ENCODE results near the gene SARS2. TPM values are rescaled to one million over a fixed set of nuclear protein-coding genes. Genes with fewer than 3 reads are reported as not detected.
"Not testable (repeated sequence)": the region's sequence is repeated elsewhere in the genome, so short reads cannot be mapped to it uniquely, and the experiment has no call there.

Gene SARS2
- total RNA-seq, 2 experiments from 2014 or later = 33.4 to 37.9 TPM

GRCh38 chr19:38877781-38878574, 52.6 kb downstream of the SARS2 start, which contains the start of gene RINL:
Gene RINL, minus strand, starts transcription at chr19:38878275. Its CDS starts 1,533 bp downstream, at chr19:38876742.
- CTCF ChIA-PET = interaction anchor here (0.5 to 6.0 kb wide), 8 partner anchors 8 to 516 kb away, joined by 3 to 30 read pairs (median 4); partner anchors contain the start of genes MRPS12 and SARS2
- peaks cover 20% of the 10 kb centered on the region for H3K36me3 Mint-ChIP-seq (ENCODE audit: low read depth)
- DNase-seq = peak; percentile 80
- H3K9me3 Mint-ChIP-seq = no peaks in the 10 kb centered on the region
- peaks cover 41% of the 10 kb centered on the region for H3K4me1 Mint-ChIP-seq
- peak within 1 kb of the TSS; percentile 94 for H3K4me3 Mint-ChIP-seq
- H3K27me3 Mint-ChIP-seq = no peaks in the 10 kb centered on the region
- H3K27ac Mint-ChIP-seq = peak within 1 kb of the TSS; percentile 98
- POLR2A ChIA-PET = no interaction called here

GRCh38 chr19:38875656-38876395, 54.7 kb downstream of the SARS2 start:
- ChIA-PET CTCF (interaction anchor here (0.5 to 4.5 kb wide), 4 partner anchors 10 to 222 kb away, joined by 3 to 30 read pairs (median 4); no protein-coding TSS in a partner anchor), POLR2A (interaction anchor here (0.7 kb wide), 1 partner anchor 14 kb away, joined by 3 read pairs; no protein-coding TSS in a partner anchor)
- no peak for DNase-seq
- peaks cover 49% of the 10 kb centered on the region for H3K4me1 Mint-ChIP-seq
- H3K36me3 Mint-ChIP-seq (ENCODE audit: low read depth) = peaks cover 17% of the 10 kb centered on the region
- no peak overlapping the region for H3K4me3 Mint-ChIP-seq
- no peaks in the 10 kb centered on the region for H3K27me3 Mint-ChIP-seq
- H3K9me3 Mint-ChIP-seq = no peaks in the 10 kb centered on the region
- H3K27ac Mint-ChIP-seq = peak overlapping the region; percentile 98

- ChIA-PET POLR2A (interaction anchor here (0.5 kb wide), 1 partner anchor 60 kb away, joined by 3 read pairs; no protein-coding TSS in a partner anchor), CTCF (interaction anchor here (2.4 kb wide), 1 partner anchor 13 kb away, joined by 10 read pairs; no protein-coding TSS in a partner anchor)
- peaks cover 30% of the 10 kb centered on the region for H3K36me3 Mint-ChIP-seq (ENCODE audit: low read depth)
- not testable (repeated sequence) for DNase-seq, H3K9me3 Mint-ChIP-seq, H3K4me3 Mint-ChIP-seq, H3K27me3 Mint-ChIP-seq
- peaks cover 59% of the 10 kb centered on the region for H3K4me1 Mint-ChIP-seq
- peak overlapping the region; percentile 39 for H3K27ac Mint-ChIP-seq
Measured at GRCh38 chr19:38873400-38873799, 57.2 kb downstream of the SARS2 start.

- no peaks in the 10 kb centered on the region for H3K27me3 Mint-ChIP-seq
- peaks cover 47% of the 10 kb centered on the region for H3K4me1 Mint-ChIP-seq
- H3K36me3 Mint-ChIP-seq (ENCODE audit: low read depth) = peaks cover 36% of the 10 kb centered on the region
- peak overlapping the region; percentile 86 for H3K27ac Mint-ChIP-seq
- no peaks in the 10 kb centered on the region for H3K9me3 Mint-ChIP-seq
- DNase-seq = no peak
- CTCF ChIA-PET = interaction anchor here (0.9 to 2.3 kb wide), 8 partner anchors 9 to 468 kb away, joined by 3 to 28 read pairs (median 4); partner anchors contain the start of genes FAM98C and RINL
- H3K4me3 Mint-ChIP-seq = peak overlapping the region; percentile 84
- POLR2A ChIA-PET = no interaction called here
Measured at GRCh38 chr19:38870612-38871011, 60.0 kb downstream of the SARS2 start.

GRCh38 chr19:38869836-38870607, 60.5 kb downstream of the SARS2 start:
- H3K36me3 Mint-ChIP-seq (ENCODE audit: low read depth) = peaks cover 41% of the 10 kb centered on the region
- no peaks in the 10 kb centered on the region for H3K27me3 Mint-ChIP-seq
- peaks cover 4% of the 10 kb centered on the region for H3K9me3 Mint-ChIP-seq
- POLR2A ChIA-PET = no interaction called here
- CTCF ChIA-PET = interaction anchor here (0.6 to 2.3 kb wide), 15 partner anchors 10 to 467 kb away, joined by 3 to 28 read pairs (median 4); partner anchors contain the start of genes FAM98C, HNRNPL and RINL
- peak overlapping the region; percentile 86 for H3K27ac Mint-ChIP-seq
- peak overlapping the region; percentile 84 for H3K4me3 Mint-ChIP-seq
- peak; percentile 91 for DNase-seq
- peaks cover 51% of the 10 kb centered on the region for H3K4me1 Mint-ChIP-seq

- H3K9me3 Mint-ChIP-seq = peaks cover 11% of the 10 kb centered on the region
- peak overlapping the region; percentile 84 for H3K4me3 Mint-ChIP-seq
- H3K27me3 Mint-ChIP-seq = no peaks in the 10 kb centered on the region
- H3K4me1 Mint-ChIP-seq = peaks cover 59% of the 10 kb centered on the region
- ChIA-PET CTCF (interaction anchor here (0.6 to 2.3 kb wide), 13 partner anchors 10 to 235 kb away, joined by 3 to 28 read pairs (median 4); partner anchors contain the start of genes HNRNPL and RINL), POLR2A (interaction anchor here (0.7 to 1.0 kb wide), 2 partner anchors 20 to 37 kb away, joined by 4 to 8 read pairs; no protein-coding TSS in a partner anchor)
- DNase-seq = peak; percentile 43
- peaks cover 48% of the 10 kb centered on the region for H3K36me3 Mint-ChIP-seq (ENCODE audit: low read depth)
- peak overlapping the region; percentile 86 for H3K27ac Mint-ChIP-seq
Measured at GRCh38 chr19:38869160-38869835, 61.3 kb downstream of the SARS2 start.

- Mint-ChIP-seq H3K36me3 (ENCODE audit: low read depth) (peaks cover 50% of the 10 kb centered on the region), H3K9me3 (peaks cover 12% of the 10 kb centered on the region), H3K27ac (peak overlapping the region; percentile 86), H3K27me3 (no peaks in the 10 kb centered on the region), H3K4me3 (peak overlapping the region; percentile 84), H3K4me1 (peaks cover 60% of the 10 kb centered on the region)
- ChIA-PET POLR2A (interaction anchor here (0.7 to 1.0 kb wide), 3 partner anchors 19 to 42 kb away, joined by 4 to 8 read pairs (median 5); no protein-coding TSS in a partner anchor), CTCF (interaction anchor here (0.9 to 2.3 kb wide), 9 partner anchors 10 to 234 kb away, joined by 3 to 28 read pairs (median 4); partner anchors contain the start of genes HNRNPL and RINL)
- no peak for DNase-seq
Measured at GRCh38 chr19:38868551-38868950, 62.0 kb downstream of the SARS2 start.

GRCh38 chr19:38867171-38867780, 63.3 kb downstream of the SARS2 start:
- Mint-ChIP-seq H3K4me1 (peaks cover 65% of the 10 kb centered on the region), H3K9me3 (peaks cover 12% of the 10 kb centered on the region), H3K36me3 (ENCODE audit: low read depth) (peaks cover 45% of the 10 kb centered on the region), H3K27ac (no peak overlapping the region), H3K4me3 (no peak overlapping the region), H3K27me3 (no peaks in the 10 kb centered on the region)
- CTCF ChIA-PET = interaction anchor here (0.8 to 1.8 kb wide), 3 partner anchors 9 to 98 kb away, joined by 3 to 9 read pairs (median 4); no protein-coding TSS in a partner anchor
- no peak for DNase-seq
- POLR2A ChIA-PET = no interaction called here

Other genes with a start within 250 kb of the SARS2 start
- gene CAPN12, start 186.3 kb downstream of the SARS2 start, total RNA-seq = 1 to 10 TPM; 3.5 to 3.7 TPM
- not detected for gene LGALS7, start 157.2 kb downstream of the SARS2 start, total RNA-seq
- gene LGALS7B, start 141.6 kb downstream of the SARS2 start, total RNA-seq = not detected
- gene LGALS4, start 117.8 kb downstream of the SARS2 start, total RNA-seq = 1 to 10 TPM; 2.1 to 2.3 TPM
- gene ECH1, start 99.0 kb downstream of the SARS2 start, total RNA-seq = 100 to 1,000 TPM; 143 to 144 TPM
- gene HNRNPL, start 80.8 kb downstream of the SARS2 start, total RNA-seq = 100 to 1,000 TPM; 517 to 535 TPM
- 10 to 100 TPM; 65.0 to 66.9 TPM for gene RINL, start 52.5 kb downstream of the SARS2 start, total RNA-seq
- gene SIRT2, start 31.1 kb downstream of the SARS2 start, total RNA-seq = 10 to 100 TPM; 45.2 to 47.1 TPM
- 10 to 100 TPM; 31.6 to 32.2 TPM for gene NFKBIB, start 30.8 kb downstream of the SARS2 start, total RNA-seq
- gene CCER2, start 18.6 kb downstream of the SARS2 start, total RNA-seq = under 1 TPM; 0.83 to 0.97 TPM
- 10 to 100 TPM; 54.8 to 57.5 TPM for gene MRPS12, start 181 bp upstream of the SARS2 start, total RNA-seq
- gene FBXO17, start 45.0 kb upstream of the SARS2 start, total RNA-seq = under 1 TPM in 1 of 2 experiments, not detected in 1; 0.35 TPM
- gene FBXO27, start 101.8 kb upstream of the SARS2 start, total RNA-seq = not detected
- not detected for gene ACP7, start 153.6 kb upstream of the SARS2 start, total RNA-seq
- gene PAK4, start 195.0 kb upstream of the SARS2 start, total RNA-seq = 10 to 100 TPM; 16.5 to 17.9 TPM

Measured in activated CD4-positive, alpha-beta T cell treated with anti-CD3 and anti-CD28 coated beads, Interleukin-2, amount 10 ng/mL, durations not matched to agents 7 days and 5 days (primary cell).